Caco-2 (cell line): ENCODE data around the gene ITPR1. TPM values are rescaled to one million over a fixed set of nuclear protein-coding genes. Genes with fewer than 3 reads are reported as not detected.

Experiments
- BruUV-seq: library from RNA; stranded (reverse); fragments of 400-500 nt; replicated peaks from 2 replicates; lab custom pipeline; 2021; lab: Mats Ljungman, UMichigan
- CTCF ChIA-PET: fragments of 300-600 bp; sonication (Branson Sonifier 250); formaldehyde crosslinking; loops from one replicate; lab custom pipeline; 2022; ENCODE audit warnings: antibody characterized with exemption; lab: Charles Lee
- POLR2A ChIA-PET: fragments of 300-600 bp; sonication (Branson Sonifier 250); formaldehyde crosslinking; loops from one replicate; lab custom pipeline; 2022; ENCODE audit warnings: antibody characterized with exemption; lab: Charles Lee
- DNase-seq, 2 experiments: peaks; one replicate each; pipeline versions ENCODE4 v3.0.0 to v3.0.0-alpha.2; 2020 to 2022
- H3K27me3 ChIP-seq: replicated peaks from 2 replicates; pipeline ENCODE4 v1.6.0; 2011; ENCODE audit warnings: low read length; ENCODE audit not compliant: control insufficient read depth, insufficient read depth
- H3K36me3 ChIP-seq: 2 replicates; pipeline ENCODE4 v1.5.1; 2011; ENCODE audit warnings: low read length; ENCODE audit not compliant: control insufficient read depth, insufficient read depth
- H3K4me1 ChIP-seq: fragments of 250-450 bp; sonication (Bioruptor Pico); 2 replicates; pipeline ENCODE4 v1.5.1; 2020; ENCODE audit warnings: mild to moderate bottlenecking
- H3K4me3 ChIP-seq: 2 replicates; pipeline ENCODE4 v1.5.1; 2011; ENCODE audit warnings: low read depth, mild to moderate bottlenecking, control low read depth, low read length
- H3K9me3 ChIP-seq: fragments of 250-450 bp; sonication (Bioruptor Pico); 2 replicates; pipeline ENCODE4 v1.5.1; 2020; ENCODE audit warnings: mild to moderate bottlenecking, moderate library complexity
- H3K27ac Mint-ChIP-seq: one replicate; pipeline ENCODE4 v1.8.0; 2022; ENCODE audit warnings: mixed read lengths; ENCODE audit not compliant: unreplicated experiment
- H3K27me3 Mint-ChIP-seq: one replicate; pipeline ENCODE4 v1.8.0; 2022; ENCODE audit warnings: mixed read lengths; ENCODE audit not compliant: insufficient read depth, unreplicated experiment
- H3K36me3 Mint-ChIP-seq: one replicate; pipeline ENCODE4 v1.8.0; 2022; ENCODE audit warnings: mild to moderate bottlenecking, mixed read lengths; ENCODE audit not compliant: insufficient read depth, unreplicated experiment
- H3K4me1 Mint-ChIP-seq: one replicate; pipeline ENCODE4 v1.8.0; 2022; ENCODE audit warnings: low read depth, mixed read lengths; ENCODE audit not compliant: unreplicated experiment
- H3K4me3 Mint-ChIP-seq: one replicate; pipeline ENCODE4 v1.8.0; 2022; ENCODE audit warnings: mild to moderate bottlenecking, moderate library complexity, mixed read lengths; ENCODE audit not compliant: unreplicated experiment
- H3K9me3 Mint-ChIP-seq: one replicate; pipeline ENCODE4 v1.8.0; 2022; ENCODE audit warnings: mixed read lengths; ENCODE audit not compliant: unreplicated experiment
- intact Hi-C: fragments of 100-400 bp; cut with micrococcal nuclease; formaldehyde crosslinking; loops from one replicate; pipeline ENCODE4 v1.10.0; 2022; ENCODE audit not compliant: unreplicated experiment
- total RNA-seq: library from RNA; stranded (reverse); gene quantifications from 2 replicates; pipeline ENCODE4 v1.2.3, GENCODE V29; 2022
- TF ChIP-seq, protein P1 (sequence below), 2 experiments: fragments of 200-600 bp in 1 of 2; IDR thresholded peaks; 1 replicate in 1 of 2; 2 replicates in 1 of 2; pipeline versions ENCODE4 v1.5.1 to v1.8.0; 2011 to 2022; ENCODE audit warnings: antibody characterized with exemption in 1 of 2, control low read depth in 1 of 2, inconsistent platforms in 1 of 2, low read depth in 1 of 2, low read length in 1 of 2, mild to moderate bottlenecking in 1 of 2, moderate library complexity in 1 of 2; ENCODE audit not compliant: insufficient read depth in 1 of 2, severe bottlenecking in 1 of 2, unreplicated experiment in 1 of 2

ITPR1 gene
- total RNA-seq, 1 experiment from 2014 or later: 10.4 TPM

DNA sequence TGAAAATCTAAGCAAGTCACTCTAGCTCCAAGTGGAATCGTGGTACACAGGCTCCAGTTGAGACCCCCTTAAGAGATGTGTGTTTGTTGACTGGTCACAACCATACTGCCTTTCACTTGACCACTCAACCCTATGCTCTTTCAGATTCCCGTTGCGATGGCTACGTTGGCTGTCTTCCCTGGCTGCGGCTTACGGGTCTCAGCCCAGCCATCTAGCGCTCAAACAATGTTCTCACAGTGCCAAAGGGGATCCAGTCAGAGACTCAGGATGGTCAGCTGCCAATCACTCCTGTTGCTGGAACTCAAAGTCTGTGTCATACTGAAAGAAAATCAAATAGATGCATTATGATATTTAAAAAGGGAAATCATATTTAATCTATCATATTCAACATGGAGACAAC is 237.6 kb downstream of the ITPR1 start:
- Mint-ChIP-seq H3K4me1 (peaks cover 9% of the 10 kb centered on the region), H3K36me3 (no peaks in the 10 kb centered on the region), H3K4me3 (no peak overlapping the region), H3K27me3 (no peaks in the 10 kb centered on the region), H3K27ac (no peak overlapping the region), H3K9me3 (no peaks in the 10 kb centered on the region)
- no TSS peak for BruUV-seq
- H3K4me1 ChIP-seq: peaks cover 7% of the 10 kb centered on the region
- no peak for DNase-seq
- no peaks in the 10 kb centered on the region for H3K36me3 ChIP-seq
- intact Hi-C loops: no loop called here
- ChIA-PET CTCF (no interaction called here), POLR2A (no interaction called here)
- no peaks in the 10 kb centered on the region for H3K27me3 ChIP-seq
- TF ChIP-seq, protein P1, sequence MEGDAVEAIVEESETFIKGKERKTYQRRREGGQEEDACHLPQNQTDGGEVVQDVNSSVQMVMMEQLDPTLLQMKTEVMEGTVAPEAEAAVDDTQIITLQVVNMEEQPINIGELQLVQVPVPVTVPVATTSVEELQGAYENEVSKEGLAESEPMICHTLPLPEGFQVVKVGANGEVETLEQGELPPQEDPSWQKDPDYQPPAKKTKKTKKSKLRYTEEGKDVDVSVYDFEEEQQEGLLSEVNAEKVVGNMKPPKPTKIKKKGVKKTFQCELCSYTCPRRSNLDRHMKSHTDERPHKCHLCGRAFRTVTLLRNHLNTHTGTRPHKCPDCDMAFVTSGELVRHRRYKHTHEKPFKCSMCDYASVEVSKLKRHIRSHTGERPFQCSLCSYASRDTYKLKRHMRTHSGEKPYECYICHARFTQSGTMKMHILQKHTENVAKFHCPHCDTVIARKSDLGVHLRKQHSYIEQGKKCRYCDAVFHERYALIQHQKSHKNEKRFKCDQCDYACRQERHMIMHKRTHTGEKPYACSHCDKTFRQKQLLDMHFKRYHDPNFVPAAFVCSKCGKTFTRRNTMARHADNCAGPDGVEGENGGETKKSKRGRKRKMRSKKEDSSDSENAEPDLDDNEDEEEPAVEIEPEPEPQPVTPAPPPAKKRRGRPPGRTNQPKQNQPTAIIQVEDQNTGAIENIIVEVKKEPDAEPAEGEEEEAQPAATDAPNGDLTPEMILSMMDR (IDR thresholded peaks at IDR 0.05; ENCODE audit: insufficient read depth in 1 of 2, low read depth in 1 of 2, low read length in 1 of 2, severe bottlenecking in 1 of 2, unreplicated experiment in 1 of 2): no peak
- no peak overlapping the region for H3K4me3 ChIP-seq
- no peaks in the 10 kb centered on the region for H3K9me3 ChIP-seq

- no TSS peak for BruUV-seq
- Mint-ChIP-seq H3K4me1 (peaks cover 9% of the 10 kb centered on the region), H3K27me3 (no peaks in the 10 kb centered on the region), H3K9me3 (no peaks in the 10 kb centered on the region), H3K27ac (no peak overlapping the region), H3K4me3 (no peak overlapping the region), H3K36me3 (no peaks in the 10 kb centered on the region)
- no peak for DNase-seq
- intact Hi-C loops: no loop called here
- ChIA-PET POLR2A (no interaction called here), CTCF (no interaction called here)
- Histone ChIP-seq H3K9me3 (no peaks in the 10 kb centered on the region), H3K4me1 (peaks cover 11% of the 10 kb centered on the region), H3K36me3 (no peaks in the 10 kb centered on the region), H3K27me3 (no peaks in the 10 kb centered on the region), H3K4me3 (no peak overlapping the region)
- TF ChIP-seq, protein P1 (IDR thresholded peaks at IDR 0.05; ENCODE audit: insufficient read depth in 1 of 2, low read depth in 1 of 2, low read length in 1 of 2, severe bottlenecking in 1 of 2, unreplicated experiment in 1 of 2): no peak
These were observed 238.5 kb downstream of the ITPR1 start for GRCh38 chr3:4731543-4732111.

DNA sequence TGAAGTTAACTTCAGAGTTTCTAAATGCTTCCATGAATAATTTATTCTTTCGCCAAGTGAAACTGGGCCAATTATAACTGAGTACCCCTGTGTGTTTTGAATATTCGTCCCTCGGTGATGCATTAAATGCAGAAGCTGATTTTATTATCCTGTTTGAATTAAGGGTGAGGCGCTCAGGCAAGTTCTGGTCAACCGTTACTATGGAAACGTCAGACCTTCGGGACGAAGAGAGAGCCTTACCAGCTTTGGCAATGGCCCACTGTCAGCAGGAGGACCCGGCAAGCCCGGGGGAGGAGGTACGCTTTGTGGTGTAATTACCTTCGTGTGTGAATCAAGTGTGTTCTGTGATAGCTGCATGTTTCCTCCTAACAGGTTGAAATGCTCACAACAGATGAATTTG is 239.8 kb downstream of the ITPR1 start:
- H3K9me3 Mint-ChIP-seq: no peaks in the 10 kb centered on the region
- no peak overlapping the region for H3K27ac Mint-ChIP-seq
- no peak overlapping the region for H3K4me3 ChIP-seq
- no peak overlapping the region for H3K4me3 Mint-ChIP-seq
- BruUV-seq: no TSS peak
- intact Hi-C loops: no loop called here
- TF ChIP-seq, protein P1 (IDR thresholded peaks at IDR 0.05; ENCODE audit: insufficient read depth in 1 of 2, low read depth in 1 of 2, low read length in 1 of 2, severe bottlenecking in 1 of 2, unreplicated experiment in 1 of 2): no peak
- ChIA-PET POLR2A (no interaction called here), CTCF (no interaction called here)
- H3K9me3 ChIP-seq: no peaks in the 10 kb centered on the region
- H3K27me3 ChIP-seq: no peaks in the 10 kb centered on the region
- no peaks in the 10 kb centered on the region for H3K36me3 Mint-ChIP-seq
- no peaks in the 10 kb centered on the region for H3K27me3 Mint-ChIP-seq
- DNase-seq: no peak
- H3K4me1 ChIP-seq: peaks cover 13% of the 10 kb centered on the region
- peaks cover 9% of the 10 kb centered on the region for H3K4me1 Mint-ChIP-seq
- no peaks in the 10 kb centered on the region for H3K36me3 ChIP-seq
